Stimulated activated CD8-positive, alpha-beta memory T cell treated with anti-CD3 and anti-CD28 coated beads, Interleukin-4, amount 100 ng/mL, for 1 hour (primary cell): ENCODE data around the gene EPS8L3.

Experiments
- DNase-seq, 2 donors: peaks; one replicate each; pipeline ENCODE4 v3.0.0-alpha.2; 2020; ENCODE audit warnings: low read depth in 2 of 2, low spot score in 1 of 2

EPS8L3 gene

DNA sequence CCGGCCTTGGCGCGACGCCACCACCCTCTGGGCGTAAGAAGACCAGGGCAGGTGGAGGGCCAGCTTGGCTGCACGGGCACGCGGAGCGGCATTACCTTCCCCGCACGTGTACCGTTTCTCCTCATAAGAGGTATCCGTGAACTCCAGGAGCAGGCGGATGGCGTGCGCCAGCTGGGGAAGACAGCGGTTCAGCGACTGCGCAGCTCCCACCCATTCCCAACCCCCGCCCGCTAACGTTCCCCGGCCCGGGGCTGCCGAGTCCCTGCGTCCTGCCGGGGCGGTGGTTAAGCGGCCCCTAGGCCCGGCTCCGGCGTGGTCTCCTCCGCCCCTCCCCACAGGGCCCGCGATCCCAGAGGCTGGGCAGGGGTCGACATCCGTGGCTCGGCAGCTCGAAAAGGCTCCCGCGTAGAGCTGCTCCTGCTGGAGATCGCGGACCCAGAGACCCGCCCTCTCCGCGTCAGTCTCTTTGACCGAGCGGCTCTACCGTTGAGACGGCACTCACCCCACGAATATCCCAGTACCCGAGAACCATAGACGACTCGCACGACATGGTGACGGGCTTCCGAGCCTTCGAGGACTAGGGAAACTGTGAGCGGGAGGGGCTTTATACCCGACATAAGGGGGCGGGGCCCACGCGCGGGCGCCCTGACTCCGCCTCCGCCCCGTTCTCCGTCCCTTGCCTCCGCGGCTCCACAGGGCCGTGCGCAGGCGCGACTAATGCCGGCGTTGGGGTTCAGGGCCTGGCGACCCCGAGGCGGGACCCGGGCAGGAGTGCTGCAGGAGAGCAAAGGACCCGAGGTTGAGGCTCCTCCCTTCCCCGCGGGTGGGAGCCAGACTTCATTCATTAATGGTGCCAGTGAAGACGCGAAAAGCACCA lies 23.7 kb downstream of the EPS8L3 start:
- peak; percentile 63 to 66 for DNase-seq

DNA sequence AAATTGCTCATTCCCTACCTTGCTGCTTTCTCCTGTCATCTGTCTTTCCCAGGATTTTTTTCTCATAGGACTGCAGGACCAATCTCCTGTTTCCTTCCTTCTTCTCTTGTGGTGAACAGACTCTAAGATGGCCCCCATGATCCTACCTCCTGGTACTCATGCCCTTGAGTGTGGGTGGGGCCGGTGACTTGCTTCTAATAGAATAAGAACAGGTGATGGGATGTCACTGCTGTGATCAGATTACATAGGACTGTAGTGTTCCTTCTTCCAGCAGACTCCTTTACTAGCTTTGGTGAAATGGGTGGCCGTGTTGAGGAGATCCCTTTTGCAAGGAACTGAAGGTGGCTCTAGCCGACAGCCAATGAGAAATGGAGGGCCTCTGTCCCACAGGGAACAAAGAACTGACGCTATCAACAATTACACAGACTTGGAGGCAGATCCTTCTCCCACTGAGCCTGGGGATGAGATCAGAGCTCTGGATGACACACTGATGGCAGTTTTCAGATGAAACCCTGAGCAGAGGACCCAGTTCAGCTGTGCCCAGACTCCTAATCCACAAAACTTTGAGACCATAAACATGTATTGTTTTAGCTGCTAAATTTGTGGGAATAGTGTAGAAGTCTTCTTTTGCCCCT lies 30.4 kb downstream of the EPS8L3 start:
- no peak for DNase-seq

DNA sequence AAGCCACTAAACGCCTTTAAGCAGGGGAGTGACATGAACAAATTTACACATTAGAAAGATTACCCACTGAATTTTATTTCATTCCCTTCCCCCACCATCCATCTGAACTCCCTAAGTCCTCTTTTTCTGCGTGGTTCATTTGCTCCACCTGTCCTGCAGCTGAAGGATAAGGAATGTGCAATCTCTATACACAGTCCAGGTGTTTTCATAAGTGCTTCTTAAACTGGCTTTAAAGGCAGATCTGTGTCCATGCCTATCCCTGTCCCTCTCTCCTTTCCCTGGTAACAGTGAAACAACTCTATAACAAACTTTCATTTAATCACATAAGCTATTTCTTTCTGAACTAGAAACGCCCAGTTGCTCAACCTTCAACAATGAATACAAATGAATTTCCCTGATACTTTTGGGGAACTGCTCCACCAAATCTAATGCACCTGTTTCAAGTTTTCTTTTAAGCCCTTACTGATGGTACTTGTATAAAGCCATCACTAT lies 31.3 kb downstream of the EPS8L3 start:
- no peak for DNase-seq

DNA sequence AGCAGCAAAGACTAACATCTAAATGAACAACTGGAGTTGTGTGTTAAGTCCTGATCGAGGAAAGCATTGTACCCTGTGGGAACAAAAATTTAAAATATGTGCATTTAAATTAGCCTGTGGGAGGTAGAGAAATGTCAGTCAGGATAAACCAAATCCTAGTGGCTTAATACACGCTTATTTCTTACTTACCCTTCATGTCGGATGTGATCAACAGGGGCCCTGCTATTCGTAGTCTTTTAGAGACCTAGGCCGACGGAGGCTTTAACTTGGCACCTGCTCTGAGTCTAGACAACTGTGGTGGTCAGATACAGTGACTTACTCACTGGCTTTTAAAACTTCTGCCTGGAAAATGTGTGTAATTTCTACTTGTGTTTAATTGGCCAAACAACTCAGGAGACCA lies 33.1 kb downstream of the EPS8L3 start:
- DNase-seq: no peak

DNA sequence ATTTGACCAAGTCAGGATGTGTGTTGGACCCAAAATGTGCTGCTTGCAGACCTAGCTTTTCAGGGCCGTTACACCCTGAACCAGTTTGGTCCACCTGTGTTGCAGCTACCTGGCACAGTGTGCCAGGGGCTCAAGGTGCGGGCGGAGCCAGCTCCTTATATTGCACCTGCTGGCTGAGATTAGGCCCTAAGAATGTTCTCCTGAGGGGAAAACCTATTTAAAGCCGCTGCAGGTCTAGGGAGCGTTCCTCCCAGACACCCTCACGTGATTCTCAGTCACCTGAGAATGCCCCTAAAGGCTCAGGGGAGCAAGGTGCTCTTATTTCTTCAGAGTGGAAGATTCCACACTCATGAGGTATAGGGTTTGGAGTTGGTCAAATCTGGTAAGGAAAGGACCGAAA lies 34.9 kb downstream of the EPS8L3 start:
- no peak for DNase-seq

DNA sequence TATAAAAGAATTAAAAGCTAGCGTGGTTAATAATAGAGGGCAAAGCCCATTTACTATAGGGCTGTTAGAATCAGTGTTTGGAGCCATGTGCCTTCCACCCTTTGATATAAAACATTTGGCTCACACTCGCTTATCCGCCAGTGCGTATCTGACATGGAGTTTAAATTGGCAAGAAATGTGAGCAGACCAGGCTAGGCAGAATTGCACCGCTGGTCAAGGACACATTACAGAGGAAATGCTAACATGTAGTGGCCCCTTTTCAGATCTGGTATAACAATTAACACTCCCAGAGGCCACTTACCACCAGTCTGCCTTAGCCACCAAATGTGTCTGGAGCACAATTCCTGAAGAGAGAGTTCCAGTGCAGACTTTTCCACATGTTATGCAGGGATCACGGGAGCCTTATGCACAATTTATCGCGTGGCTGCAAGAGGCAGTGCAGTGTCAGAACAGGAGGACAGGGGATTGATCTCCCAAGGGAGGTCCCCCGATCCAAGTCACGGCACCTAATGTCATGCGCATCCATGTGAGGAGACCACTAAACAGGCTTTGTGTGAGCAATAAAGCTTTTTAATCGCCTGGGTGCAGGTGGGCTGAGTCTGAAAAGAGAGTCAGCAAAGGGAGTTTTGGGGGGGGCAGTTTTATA lies 36.9 kb downstream of the EPS8L3 start:
- no peak for DNase-seq

DNA sequence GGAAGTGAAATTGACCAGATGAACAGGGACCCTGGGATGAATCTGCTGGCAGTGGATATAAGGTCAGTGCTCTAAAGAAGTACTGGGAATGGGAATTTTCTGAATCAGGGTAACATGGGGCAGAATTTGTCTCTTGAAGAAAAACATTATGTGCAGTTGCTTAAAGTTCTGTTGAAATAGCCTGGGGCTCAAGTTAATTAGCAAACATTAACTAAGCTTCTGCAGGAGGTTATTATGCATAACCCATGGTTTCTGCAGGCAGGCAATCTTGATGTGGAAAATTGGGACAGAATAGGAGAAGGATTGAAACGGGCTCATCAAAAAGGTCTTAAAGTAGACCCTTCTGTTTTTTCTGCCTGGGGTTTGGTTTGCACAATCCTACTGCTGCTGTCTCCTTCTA lies 37.7 kb downstream of the EPS8L3 start:
- DNase-seq: no peak

DNA sequence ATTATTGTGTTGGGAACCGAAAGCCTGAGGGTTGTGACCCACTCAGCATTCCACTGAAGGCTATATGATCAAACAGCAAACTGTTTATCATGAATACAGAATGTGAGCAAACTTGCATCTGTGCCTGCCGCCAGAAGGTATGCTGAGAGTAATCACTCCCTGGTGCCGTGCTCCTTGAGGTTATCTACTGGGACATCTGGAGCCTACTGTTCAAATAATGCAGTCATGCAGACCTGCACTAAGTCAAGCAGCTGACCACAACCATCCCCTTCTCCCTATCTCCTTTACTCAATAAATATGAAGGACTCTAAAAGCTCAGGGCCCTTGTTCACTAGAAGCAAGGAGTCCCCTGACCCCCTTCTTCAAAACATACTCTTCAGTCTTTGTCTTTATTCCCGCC lies 38.2 kb downstream of the EPS8L3 start:
- no peak for DNase-seq

DNA sequence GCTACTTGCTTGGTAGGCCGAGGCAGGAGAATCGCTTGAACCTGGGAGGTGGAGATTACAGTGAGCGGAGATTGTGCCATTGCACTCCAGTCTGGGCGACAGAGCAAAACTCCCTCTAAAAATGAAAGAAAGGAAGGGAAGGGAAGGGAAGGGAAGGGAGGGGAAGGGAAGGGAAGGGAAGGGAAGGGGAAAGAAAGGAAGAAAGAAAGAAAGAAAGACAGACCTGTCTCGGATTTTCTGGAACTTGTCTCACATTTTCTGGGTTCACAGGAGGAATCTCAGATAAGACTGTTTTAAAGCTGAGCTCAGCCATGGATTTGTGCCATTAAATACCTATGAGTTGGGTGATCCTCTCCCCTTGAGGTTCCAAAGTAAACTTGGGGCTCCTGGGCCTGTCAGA lies 38.8 kb downstream of the EPS8L3 start:
- DNase-seq: no peak

DNA sequence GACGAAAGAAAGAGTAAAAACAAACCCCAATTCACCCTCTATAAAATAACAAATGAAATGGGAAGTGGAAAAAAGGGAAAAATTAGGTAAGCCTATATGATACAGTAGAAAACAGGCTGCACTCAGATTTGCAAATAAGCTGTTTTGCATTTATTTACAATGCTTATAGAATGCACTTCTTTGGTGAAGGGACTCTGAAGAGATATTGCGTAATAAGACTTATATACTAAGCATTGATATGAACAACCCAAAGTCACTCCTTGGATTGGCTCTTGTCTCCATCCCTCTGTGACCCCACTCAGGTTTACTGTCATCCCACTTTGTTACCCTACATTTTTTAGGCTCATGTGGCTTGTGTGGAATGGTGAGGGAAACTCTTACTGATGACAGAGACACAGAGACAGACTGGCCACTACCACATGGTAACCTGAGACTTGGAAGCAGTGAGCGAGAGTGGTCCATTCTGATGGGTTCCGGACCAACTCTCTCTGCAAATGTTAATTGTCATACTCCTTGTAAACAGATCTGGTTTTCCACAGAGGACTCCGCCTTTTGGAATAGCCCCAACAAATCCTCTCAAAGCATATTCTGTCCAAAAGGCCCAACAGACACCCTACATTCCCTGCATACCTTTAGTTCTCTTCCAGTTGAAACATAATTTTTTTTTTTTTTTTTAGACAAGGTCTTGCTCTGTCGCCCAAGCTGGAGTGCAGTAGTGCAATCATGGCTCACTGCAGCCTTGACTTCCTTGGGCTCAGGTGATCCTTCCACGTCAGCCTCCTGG lies 40.6 kb downstream of the EPS8L3 start:
- no peak for DNase-seq

DNA sequence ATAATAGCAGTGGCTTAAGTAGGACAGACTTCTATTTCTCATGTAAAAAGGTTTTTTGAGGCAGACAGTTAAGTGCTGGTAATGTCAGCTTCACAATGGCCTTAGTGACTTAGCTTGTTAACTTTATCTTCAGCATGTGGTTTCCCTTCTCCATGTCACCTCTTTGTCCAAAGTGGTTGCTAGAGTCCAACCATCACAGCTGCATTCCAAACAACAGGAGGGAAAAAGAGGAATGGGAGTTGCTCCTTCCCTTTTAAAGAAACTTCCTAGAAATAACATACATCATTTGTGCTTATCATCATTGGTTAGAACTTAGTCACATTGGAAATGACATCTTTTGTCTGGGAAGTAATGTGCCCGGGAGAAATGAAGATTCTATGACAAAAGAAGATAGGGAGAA lies 41.8 kb downstream of the EPS8L3 start:
- DNase-seq: no peak

DNA sequence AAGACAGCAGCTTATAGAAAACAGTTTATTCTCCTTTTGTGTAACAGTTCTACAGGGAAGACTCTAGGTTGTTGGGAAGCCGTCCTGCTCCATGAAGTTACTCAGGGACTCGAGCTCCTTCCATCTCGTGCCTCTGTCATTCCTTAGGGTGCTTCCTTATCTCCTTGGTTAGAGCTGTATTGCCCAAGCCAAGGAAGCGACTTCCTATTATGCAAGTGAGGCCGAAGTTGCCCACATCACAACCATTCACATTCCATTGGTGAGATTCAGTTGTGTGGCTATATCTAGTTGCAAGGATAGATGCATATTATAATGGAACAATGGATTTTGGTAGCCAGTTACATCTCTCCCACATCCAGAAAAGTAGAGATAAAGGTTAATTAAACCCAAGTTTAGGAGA lies 42.7 kb downstream of the EPS8L3 start:
- DNase-seq: no peak

DNA sequence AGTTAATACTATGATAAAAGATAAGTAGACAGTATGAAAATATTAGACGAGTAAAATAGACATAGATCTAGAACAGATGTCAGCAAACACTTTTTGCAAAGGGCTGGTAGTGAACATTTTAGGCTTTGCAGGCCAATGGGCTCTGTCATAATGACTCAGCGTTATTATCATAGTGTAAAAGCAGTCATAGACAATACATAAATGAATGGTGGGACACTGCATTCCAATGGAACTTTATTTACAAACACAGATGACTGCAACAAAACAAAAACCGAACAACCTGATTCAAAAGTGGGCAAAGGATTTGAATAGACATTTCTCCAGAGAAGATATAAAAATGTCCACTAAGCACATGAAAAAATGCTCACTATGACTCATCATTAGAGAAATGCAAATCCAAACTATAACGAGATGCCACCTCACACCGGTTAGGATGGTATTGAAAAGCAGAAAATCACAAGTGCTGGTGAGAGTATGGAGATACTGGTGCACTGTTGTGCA lies 44.3 kb downstream of the EPS8L3 start:
- no peak for DNase-seq

DNA sequence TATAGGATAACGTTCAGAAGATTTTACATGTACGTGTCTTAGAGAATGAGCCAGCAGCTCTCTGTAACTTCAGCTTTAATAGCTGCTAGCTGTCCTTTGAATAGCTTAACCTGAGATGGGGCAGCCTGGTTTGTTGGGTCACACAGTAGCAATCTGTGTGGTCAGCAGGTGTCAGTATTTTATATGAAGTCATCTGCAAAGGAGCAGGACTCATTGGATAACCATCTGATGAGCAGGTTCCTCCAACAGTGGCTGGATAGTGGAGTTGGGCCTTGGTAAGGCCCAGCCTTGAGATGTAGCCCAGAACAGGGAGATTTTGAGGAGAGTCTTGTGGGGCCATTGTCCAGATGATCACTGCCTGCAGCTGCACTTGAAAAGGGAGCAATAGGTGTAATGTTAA lies 45.2 kb downstream of the EPS8L3 start:
- no peak for DNase-seq

DNA sequence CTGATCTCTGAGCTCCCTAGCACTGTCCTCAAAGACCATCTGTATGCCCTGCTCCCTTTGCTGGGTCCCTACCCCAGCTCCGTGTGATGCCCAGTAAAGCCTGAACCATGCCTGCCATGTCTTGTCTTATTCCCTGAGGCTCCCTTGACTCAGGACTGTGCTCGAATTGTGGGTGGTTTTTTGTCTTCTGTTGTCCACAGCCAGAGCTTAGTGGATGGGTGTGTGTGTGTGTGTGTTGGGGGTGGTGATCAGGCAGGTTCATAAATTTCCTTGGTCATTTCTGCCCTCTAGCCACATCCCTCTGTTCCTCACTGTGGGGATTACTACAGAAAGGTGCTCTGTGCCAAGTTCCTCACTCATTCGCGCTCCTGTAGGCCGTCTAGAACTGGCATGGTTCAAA lies 46.0 kb downstream of the EPS8L3 start:
- no peak for DNase-seq

DNA sequence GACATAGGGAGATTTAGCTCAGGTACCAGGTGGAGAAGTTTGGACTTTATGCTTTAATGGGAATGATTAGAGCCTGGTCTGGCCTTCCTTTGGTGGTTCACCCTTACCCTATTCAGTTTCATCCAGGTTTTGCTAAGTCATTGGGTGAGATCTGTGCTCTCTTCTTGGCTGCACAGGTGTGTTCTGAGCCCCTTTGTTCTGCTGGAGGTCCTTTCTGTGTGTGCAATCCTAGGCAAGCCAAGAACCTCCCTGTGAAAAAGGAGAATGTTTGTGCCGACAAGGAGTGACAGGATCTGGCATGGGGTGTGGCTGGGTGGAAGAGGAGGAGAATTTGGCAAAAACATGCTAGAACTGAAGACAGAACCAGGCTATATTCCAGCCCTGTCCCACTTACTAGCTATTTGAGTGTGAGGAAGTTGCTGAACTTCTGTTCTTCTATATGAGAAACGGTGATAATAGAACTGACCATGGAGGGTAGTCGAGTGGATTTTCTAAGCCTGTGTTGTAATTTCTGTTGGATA lies 47.1 kb downstream of the EPS8L3 start:
- no peak for DNase-seq

DNA sequence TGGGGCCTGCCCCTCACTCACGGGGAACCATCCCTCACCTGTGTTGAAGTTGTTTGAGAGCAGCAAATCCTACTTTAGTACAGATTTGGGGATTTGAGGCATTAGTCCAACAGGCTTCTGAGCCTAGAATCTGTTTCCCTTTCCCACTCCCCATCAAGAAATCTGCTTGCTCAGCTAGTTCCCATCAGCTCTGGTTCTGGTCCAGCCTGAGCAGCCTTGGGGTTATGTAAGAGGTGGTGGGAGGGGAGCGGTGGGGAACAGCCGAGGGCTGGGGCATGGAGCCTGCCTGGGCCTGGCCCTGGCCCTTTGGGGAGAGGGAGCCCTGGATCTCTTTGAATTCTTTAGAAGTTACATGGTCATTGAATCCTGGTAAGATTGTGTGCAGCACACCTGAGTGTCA lies 47.6 kb downstream of the EPS8L3 start:
- DNase-seq: no peak

DNA sequence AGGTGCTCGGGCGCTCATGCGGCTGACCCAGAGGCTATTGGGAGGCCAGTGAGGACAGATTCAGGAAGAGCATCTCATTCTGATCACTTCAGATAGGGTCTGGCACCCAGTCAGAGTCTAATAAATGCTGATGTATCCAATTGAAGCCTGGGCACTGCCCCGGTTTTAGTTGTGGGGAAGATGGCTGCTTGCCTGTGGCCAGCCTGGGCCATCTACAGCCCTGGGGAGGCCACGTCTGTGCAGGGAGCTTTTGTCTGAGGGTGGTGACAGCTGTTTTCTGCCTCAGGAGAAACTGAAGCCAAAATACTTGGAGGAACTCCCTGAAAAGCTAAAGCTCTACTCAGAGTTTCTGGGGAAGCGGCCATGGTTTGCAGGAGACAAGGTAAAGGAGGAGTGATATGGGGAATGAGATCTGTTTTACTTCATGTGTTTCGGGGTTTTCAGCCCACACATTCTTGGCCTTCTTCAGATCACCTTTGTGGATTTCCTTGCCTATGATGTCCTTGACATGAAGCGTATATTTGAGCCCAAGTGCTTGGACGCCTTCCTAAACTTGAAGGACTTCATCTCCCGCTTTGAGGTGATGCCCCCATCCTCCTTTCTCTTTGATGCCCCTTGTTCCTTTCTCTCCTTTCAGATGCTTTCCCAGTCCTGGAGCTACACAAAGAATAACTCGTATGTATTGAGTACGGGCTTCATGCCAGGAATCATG lies 48.9 kb downstream of the EPS8L3 start:
- DNase-seq: no peak

DNA sequence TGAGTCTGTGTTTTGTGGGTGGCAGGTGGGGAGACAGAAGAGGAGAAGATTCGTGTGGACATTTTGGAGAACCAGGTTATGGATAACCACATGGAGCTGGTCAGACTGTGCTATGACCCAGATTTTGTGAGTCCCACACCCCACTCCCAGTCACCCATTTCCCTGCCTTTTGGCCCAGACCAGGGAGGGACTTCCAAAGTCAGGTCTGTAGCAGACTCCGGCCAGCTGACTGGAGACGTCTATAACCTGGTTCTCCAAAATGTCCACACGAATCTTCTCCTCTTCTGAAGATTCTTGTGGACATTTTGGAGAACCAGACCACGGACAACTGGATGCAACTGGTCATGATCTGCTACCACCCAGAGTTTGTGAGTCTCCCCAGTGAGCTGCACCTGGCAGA lies 50.1 kb downstream of the EPS8L3 start:
- no peak for DNase-seq

DNA sequence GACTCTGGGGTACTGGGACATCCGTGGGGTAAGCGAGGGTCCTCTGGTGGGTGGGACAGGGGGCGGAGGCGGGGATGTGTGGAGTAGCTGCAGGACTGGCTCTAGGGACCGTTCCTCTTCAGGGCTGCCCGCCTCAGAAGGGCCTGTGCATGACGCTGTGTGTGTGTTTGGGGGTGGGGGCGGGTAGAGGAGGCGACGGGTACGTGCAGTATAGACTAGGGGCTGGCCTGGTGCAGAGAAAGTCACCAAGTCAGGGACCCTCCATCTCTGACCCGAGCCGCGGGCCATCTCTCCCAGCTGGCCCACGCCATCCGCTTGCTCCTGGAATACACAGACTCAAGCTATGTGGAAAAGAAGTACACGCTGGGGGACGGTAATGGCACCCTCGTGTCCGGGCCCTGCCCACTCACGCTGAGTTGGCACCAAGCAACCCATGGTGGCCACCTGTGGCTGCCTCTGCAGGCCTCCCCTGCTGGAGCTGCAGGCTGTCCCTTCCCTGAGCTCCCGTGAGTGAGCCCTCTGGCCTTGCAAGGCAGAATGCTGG lies 51.3 kb downstream of the EPS8L3 start:
- no peak for DNase-seq
